Left lobe of liver (tissue), 1 donor: ENCODE measurements around the gene TMEM185B. TPM values are rescaled to one million over a fixed set of nuclear protein-coding genes. Genes with fewer than 3 reads are reported as not detected.

ENCODE experiments used
- total RNA-seq: library from RNA; stranded (reverse); gene quantifications from one replicate; pipeline ENCODE4 v1.2.1, GENCODE V29; 2021
- donor health status: DM: no; HTN: yes; CAD: no.

TMEM185B gene
- total RNA-seq, 1 donor from 2014 or later, result 3.4 TPM

Other genes with a start within 250 kb of the TMEM185B start
- 50.5 TPM for gene EPB41L5, start 210.3 kb downstream of the TMEM185B start, total RNA-seq
- gene RALB, start 29.5 kb upstream of the TMEM185B start, total RNA-seq, result 16.3 TPM
- gene INHBB, start 122.7 kb upstream of the TMEM185B start, total RNA-seq, result 6.3 TPM